Measurements from ENCODE around the gene PPARD. TPM values are rescaled to one million over a fixed set of nuclear protein-coding genes. Genes with fewer than 3 reads are reported as not detected.
A peak's percentile ranks its signal among the peaks of the same experiment; 100 is the strongest.
"Not testable (repeated sequence)": the region's sequence is repeated elsewhere in the genome, so short reads cannot be mapped to it uniquely, and the experiment has no call there.

Gene PPARD
- total RNA-seq, 2 experiments from 2014 or later: 23.1 to 23.4 TPM

DNA sequence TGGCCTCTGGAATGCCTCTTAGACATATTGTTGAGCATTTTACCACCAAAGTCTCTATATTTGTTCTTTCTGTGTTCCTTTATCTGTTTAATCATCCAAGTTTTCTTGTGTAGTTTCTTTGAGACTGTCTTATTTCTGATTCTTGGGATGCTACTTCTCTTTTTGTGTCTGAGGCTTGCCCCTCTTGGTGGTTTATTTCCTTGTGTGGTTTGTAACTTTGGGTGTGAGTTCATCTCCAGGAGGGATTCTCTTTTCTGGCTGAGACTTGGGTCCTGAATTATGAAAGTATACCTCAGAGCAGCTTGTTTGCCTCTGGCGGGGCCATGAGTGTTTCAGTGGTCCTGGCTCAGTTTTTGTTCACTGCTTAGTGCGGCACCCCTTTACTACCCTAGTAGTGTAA is 33.9 kb downstream of the PPARD start:
- ChIA-PET CTCF (no interaction called here), POLR2A (no interaction called here)
- DNase-seq: no peak
- H3K27me3 Mint-ChIP-seq: no peaks in the 10 kb centered on the region
- H3K4me3 Mint-ChIP-seq: no peak overlapping the region
- peaks cover 20% of the 10 kb centered on the region for H3K36me3 Mint-ChIP-seq (ENCODE audit: low read depth)
- H3K9me3 Mint-ChIP-seq: no peaks in the 10 kb centered on the region
- no peak overlapping the region for H3K27ac Mint-ChIP-seq
- H3K4me1 Mint-ChIP-seq: peaks cover 16% of the 10 kb centered on the region

GRCh38 chr6:35377002-35377401 is 34.6 kb downstream of the PPARD start:
- Mint-ChIP-seq H3K27ac (no peak overlapping the region), H3K27me3 (no peaks in the 10 kb centered on the region)
- POLR2A ChIA-PET: no interaction called here

DNA sequence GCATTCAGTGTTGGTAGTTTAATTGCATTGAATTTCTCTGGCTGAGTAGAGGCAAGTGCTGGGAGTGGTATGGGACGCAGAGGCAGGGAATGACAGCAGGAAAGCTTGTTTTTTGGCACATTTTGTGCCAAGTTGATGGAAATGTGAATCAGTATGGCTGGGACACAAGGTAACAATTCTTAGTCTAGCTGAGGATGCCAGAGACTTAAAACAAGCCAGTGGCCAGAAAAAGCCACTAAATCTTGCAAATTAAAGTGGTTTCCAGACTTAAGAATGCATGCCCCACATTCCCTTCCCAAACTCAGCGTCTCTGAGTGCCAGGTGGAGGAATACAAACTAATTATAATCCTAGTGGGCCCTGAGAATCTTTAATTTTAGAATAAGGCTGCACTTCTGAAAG is 35.9 kb downstream of the PPARD start:
- POLR2A ChIA-PET: interaction anchor here (1.4 kb wide), 1 partner anchor 16 kb away, joined by 4 read pairs; no protein-coding TSS in a partner anchor
- no peak for DNase-seq
- peaks cover 3% of the 10 kb centered on the region for H3K9me3 Mint-ChIP-seq
- CTCF ChIA-PET: interaction anchor here (0.5 kb wide), 1 partner anchor 21 kb away, joined by 3 read pairs; no protein-coding TSS in a partner anchor
- no peaks in the 10 kb centered on the region for H3K27me3 Mint-ChIP-seq
- peaks cover 10% of the 10 kb centered on the region for H3K4me1 Mint-ChIP-seq
- no peak overlapping the region for H3K27ac Mint-ChIP-seq
- no peak overlapping the region for H3K4me3 Mint-ChIP-seq
- peaks cover 26% of the 10 kb centered on the region for H3K36me3 Mint-ChIP-seq (ENCODE audit: low read depth)

More at GRCh38 chr6:35377002-35377401, 34.6 kb downstream of the PPARD start:
- Mint-ChIP-seq H3K4me1 (peaks cover 10% of the 10 kb centered on the region), H3K4me3 (no peak overlapping the region), H3K36me3 (ENCODE audit: low read depth) (peaks cover 21% of the 10 kb centered on the region), H3K9me3 (no peaks in the 10 kb centered on the region)
- CTCF ChIA-PET: interaction anchor here (0.6 to 0.8 kb wide), 2 partner anchors 10 to 100 kb away, joined by 3 read pairs; no protein-coding TSS in a partner anchor
- no peak for DNase-seq

GRCh38 chr6:35381132-35381531 is 38.8 kb downstream of the PPARD start:
- DNase-seq: no peak
- ChIA-PET POLR2A (no interaction called here), CTCF (no interaction called here)
- peaks cover 22% of the 10 kb centered on the region for H3K36me3 Mint-ChIP-seq (ENCODE audit: low read depth)
- no peak overlapping the region for H3K4me3 Mint-ChIP-seq
- H3K27ac Mint-ChIP-seq: no peak overlapping the region
- peaks cover 14% of the 10 kb centered on the region for H3K4me1 Mint-ChIP-seq
- H3K9me3 Mint-ChIP-seq: peaks cover 3% of the 10 kb centered on the region
- H3K27me3 Mint-ChIP-seq: no peaks in the 10 kb centered on the region

DNA sequence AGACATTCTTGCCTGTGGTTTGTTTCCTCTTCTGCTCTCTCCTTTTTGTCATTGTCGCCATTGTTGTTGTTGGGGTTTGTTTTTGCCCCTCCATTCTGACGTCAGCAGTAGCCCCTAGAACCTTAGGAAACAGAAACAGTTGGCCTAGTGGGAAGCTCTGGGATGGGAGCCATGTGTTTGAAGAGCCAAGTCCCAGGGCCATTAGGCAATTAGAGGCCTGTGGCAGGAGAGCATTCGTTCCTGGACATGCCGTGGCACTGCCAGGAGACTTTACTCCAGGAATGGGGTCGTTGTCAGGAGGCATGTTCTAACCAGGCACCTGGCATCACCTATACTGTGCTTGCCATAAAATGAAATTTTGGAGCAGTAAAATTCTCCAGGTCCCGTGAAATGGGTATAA is 39.7 kb downstream of the PPARD start:
- peaks cover 3% of the 10 kb centered on the region for H3K9me3 Mint-ChIP-seq
- H3K27me3 Mint-ChIP-seq: no peaks in the 10 kb centered on the region
- no peak for DNase-seq
- CTCF ChIA-PET: no interaction called here
- POLR2A ChIA-PET: no interaction called here
- H3K36me3 Mint-ChIP-seq (ENCODE audit: low read depth): peaks cover 24% of the 10 kb centered on the region
- H3K27ac Mint-ChIP-seq: no peak overlapping the region
- no peak overlapping the region for H3K4me3 Mint-ChIP-seq
- H3K4me1 Mint-ChIP-seq: peaks cover 10% of the 10 kb centered on the region

DNA sequence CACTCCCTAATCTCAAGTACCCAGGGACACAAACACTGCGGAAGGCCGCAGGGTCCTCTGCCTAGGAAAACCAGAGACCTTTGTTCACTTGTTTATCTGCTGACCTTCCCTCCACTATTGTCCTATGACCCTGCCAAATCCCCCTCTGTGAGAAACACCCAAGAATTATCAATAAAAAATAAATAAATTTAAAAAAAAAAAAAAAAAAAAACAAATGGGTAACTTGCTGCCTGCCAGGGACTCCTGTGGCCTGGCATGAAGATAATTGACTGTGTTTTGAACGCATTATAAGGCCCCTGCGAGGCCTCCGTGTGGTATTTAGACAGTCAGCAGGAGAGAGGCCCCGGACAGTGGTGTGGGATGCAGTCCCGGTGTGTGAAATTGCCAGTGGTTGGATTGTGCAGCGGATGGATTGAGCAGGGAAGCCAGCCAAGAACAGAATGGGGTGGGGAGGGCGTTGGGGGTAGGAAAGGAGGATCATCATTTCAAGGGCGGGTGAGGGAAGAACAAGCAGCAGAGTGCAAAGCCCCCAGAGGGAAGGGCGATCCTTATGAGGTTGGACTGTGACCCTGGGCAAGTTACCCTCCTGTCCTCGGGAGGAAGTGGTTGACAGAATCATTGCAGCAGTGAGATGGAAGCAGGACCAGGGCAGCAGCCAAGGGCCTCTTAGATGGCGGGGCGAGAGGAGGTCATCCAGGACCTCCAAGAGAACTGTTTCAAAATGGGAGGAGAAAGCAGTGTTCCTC is 43.3 kb downstream of the PPARD start:
- H3K36me3 Mint-ChIP-seq (ENCODE audit: low read depth): peaks cover 20% of the 10 kb centered on the region
- H3K27ac Mint-ChIP-seq: no peak overlapping the region
- no peak for DNase-seq
- H3K9me3 Mint-ChIP-seq: peaks cover 3% of the 10 kb centered on the region
- peaks cover 19% of the 10 kb centered on the region for H3K4me1 Mint-ChIP-seq
- POLR2A ChIA-PET: no interaction called here
- no peak overlapping the region for H3K4me3 Mint-ChIP-seq
- CTCF ChIA-PET: no interaction called here
- no peaks in the 10 kb centered on the region for H3K27me3 Mint-ChIP-seq

- H3K4me3 Mint-ChIP-seq: no peak overlapping the region
- ChIA-PET CTCF (interaction anchor here (0.6 to 1.4 kb wide), 3 partner anchors 10 to 152 kb away, joined by 3 to 4 read pairs (median 3); no protein-coding TSS in a partner anchor), POLR2A (no interaction called here)
- H3K36me3 Mint-ChIP-seq (ENCODE audit: low read depth): peaks cover 8% of the 10 kb centered on the region
- DNase-seq: no peak
- H3K27me3 Mint-ChIP-seq: no peaks in the 10 kb centered on the region
- peaks cover 3% of the 10 kb centered on the region for H3K9me3 Mint-ChIP-seq
- H3K4me1 Mint-ChIP-seq: peaks cover 28% of the 10 kb centered on the region
- H3K27ac Mint-ChIP-seq: no peak overlapping the region
Measured at GRCh38 chr6:35386989-35387388, 44.6 kb downstream of the PPARD start.

DNA sequence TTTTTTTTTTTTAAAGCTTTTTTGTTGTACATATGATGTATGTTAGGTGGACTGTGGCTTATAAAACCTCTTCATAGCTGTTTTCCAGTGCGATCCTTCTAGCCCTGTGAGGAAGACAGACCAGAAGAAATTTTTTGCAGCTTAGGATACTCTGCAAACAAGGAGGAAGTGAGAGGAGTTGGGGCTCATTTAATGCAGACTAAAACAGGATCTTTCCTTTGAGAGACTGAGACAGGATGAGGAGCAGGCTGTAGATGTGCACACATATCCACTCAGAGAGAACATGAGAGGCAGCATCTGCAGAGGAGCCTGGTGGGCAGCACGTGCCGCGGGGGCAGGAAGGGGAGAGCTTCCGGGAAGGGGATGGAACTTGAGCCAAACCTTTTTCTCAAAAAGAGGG is 45.7 kb downstream of the PPARD start:
- Mint-ChIP-seq H3K27me3 (no peaks in the 10 kb centered on the region), H3K9me3 (peaks cover under 1% of the 10 kb centered on the region), H3K36me3 (ENCODE audit: low read depth) (peaks cover 3% of the 10 kb centered on the region), H3K4me1 (peaks cover 39% of the 10 kb centered on the region), H3K4me3 (no peak overlapping the region), H3K27ac (no peak overlapping the region)
- ChIA-PET CTCF (interaction anchor here (1.1 to 1.4 kb wide), 2 partner anchors 39 to 61 kb away, joined by 4 to 5 read pairs; no protein-coding TSS in a partner anchor), POLR2A (no interaction called here)
- DNase-seq: no peak

DNA sequence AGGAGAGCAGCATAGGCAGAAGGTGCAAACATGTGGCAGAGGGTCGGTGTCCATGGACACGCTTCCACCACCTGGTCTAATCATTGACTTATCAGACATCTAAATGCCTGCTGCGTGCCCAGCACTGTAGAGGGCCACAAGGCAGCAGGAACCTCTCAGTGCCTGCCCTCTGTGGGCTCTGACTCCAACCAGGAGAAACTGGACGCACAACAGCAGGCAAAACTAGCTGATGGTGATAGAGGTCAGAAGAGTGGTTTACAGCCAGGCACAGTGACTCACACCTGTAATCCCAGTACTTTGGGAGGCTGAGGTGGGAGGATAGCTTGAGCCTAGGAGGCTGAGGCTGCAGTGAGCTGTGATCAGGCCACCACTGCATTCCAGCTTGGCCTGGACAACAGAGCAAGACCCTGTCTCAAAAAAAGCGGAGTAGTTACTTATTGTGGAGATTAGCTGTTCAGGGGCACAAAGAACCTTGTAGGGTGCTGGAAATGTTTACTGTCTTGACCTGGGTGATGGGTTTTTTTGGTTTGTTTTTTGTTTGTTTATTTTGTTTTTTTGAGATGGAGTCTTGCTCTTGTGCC is 46.5 kb downstream of the PPARD start:
- peaks cover 47% of the 10 kb centered on the region for H3K4me1 Mint-ChIP-seq
- ChIA-PET POLR2A (interaction anchor here (0.8 kb wide), 1 partner anchor 17 kb away, joined by 3 read pairs; no protein-coding TSS in a partner anchor), CTCF (interaction anchor here (1.0 to 1.1 kb wide), 2 partner anchors 30 to 39 kb away, joined by 3 to 5 read pairs; no protein-coding TSS in a partner anchor)
- H3K27ac Mint-ChIP-seq: no peak overlapping the region
- H3K36me3 Mint-ChIP-seq (ENCODE audit: low read depth): peaks cover 2% of the 10 kb centered on the region
- H3K9me3 Mint-ChIP-seq: no peaks in the 10 kb centered on the region
- no peak for DNase-seq
- no peaks in the 10 kb centered on the region for H3K27me3 Mint-ChIP-seq
- no peak overlapping the region for H3K4me3 Mint-ChIP-seq

DNA sequence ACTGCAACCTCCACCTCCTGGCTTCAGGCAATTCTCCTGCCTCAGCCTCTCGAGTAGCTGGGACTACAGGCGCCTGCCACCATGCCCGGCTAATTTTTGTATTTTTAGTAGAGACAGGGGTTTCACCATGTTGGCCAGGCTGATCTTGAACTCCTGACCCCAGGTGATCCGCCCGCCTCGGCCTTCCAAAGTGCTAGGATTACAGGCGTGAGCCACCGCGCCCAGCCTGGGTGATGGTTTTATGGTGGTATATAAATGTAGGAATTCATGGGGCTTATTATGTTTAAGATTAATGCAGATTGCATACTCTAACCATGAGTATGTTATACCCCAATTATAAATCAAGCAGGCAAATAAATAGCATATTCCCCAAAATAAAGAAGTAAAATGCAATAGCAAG is 47.0 kb downstream of the PPARD start:
- not testable (repeated sequence) for H3K27ac Mint-ChIP-seq; DNase-seq; H3K36me3 Mint-ChIP-seq (ENCODE audit: low read depth); H3K27me3 Mint-ChIP-seq; H3K4me3 Mint-ChIP-seq; H3K9me3 Mint-ChIP-seq
- peaks cover 52% of the 10 kb centered on the region for H3K4me1 Mint-ChIP-seq
- ChIA-PET POLR2A (interaction anchor here (0.8 kb wide), 1 partner anchor 17 kb away, joined by 3 read pairs; no protein-coding TSS in a partner anchor), CTCF (interaction anchor here (1.0 kb wide), 1 partner anchor 30 kb away, joined by 3 read pairs; no protein-coding TSS in a partner anchor)

GRCh38 chr6:35391240-35391968 is 49.0 kb downstream of the PPARD start:
- Mint-ChIP-seq H3K27ac (peak overlapping the region; percentile 40), H3K4me1 (peaks cover 59% of the 10 kb centered on the region), H3K9me3 (no peaks in the 10 kb centered on the region), H3K4me3 (no peak overlapping the region), H3K36me3 (ENCODE audit: low read depth) (peaks cover 1% of the 10 kb centered on the region), H3K27me3 (no peaks in the 10 kb centered on the region)
- ChIA-PET POLR2A (interaction anchor here (1.0 kb wide), 2 partner anchors 12 to 58 kb away, joined by 3 to 4 read pairs; no protein-coding TSS in a partner anchor), CTCF (interaction anchor here (0.6 to 1.3 kb wide), 5 partner anchors 31 to 137 kb away, joined by 3 to 4 read pairs (median 3); partner anchors contain the start of gene PPARD)
- DNase-seq: no peak

DNA sequence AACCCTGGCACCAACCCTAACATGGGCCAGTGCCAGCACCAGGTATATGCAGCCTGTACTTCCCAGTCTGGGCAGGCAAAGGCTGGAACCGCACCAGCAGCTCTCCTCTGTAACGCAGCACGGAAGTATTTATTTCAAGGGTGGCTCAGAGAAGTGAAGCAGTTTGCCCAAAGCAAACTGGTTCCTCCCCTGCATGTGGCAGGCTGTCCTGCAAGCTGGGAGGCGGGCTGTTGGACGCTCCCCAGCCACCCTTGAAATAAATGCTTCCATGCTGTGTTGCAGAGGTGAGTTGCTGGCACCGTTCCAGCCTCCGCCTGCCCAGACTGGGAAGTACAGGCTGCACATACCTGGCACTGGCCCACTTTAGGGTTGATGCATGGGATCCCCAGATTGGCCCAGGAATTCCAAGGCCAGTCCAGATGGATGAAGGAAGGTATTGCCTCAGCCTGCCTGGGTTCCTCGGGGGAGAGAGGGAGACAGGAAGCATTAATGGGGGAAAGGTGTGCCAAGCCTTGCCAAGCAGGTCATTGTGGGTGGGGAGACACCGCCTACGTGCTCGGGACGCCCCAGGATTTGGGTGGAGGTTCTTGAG is 49.8 kb downstream of the PPARD start:
- DNase-seq: no peak
- Mint-ChIP-seq H3K27ac (peak overlapping the region; percentile 36), H3K4me3 (no peak overlapping the region), H3K36me3 (ENCODE audit: low read depth) (no peaks in the 10 kb centered on the region), H3K4me1 (peaks cover 60% of the 10 kb centered on the region), H3K9me3 (no peaks in the 10 kb centered on the region), H3K27me3 (no peaks in the 10 kb centered on the region)
- ChIA-PET POLR2A (interaction anchor here (1.0 kb wide), 2 partner anchors 12 to 57 kb away, joined by 3 to 4 read pairs; no protein-coding TSS in a partner anchor), CTCF (interaction anchor here (0.6 to 1.3 kb wide), 4 partner anchors 31 to 136 kb away, joined by 3 to 4 read pairs (median 4); no protein-coding TSS in a partner anchor)
